NCI-H2171 treated with DMSO at 0.1 percent for 48 hours (cell line): ENCODE measurements around the gene FCAMR.

Experiments
- DNase-seq: peaks from one replicate; lab custom pipeline; 2025; lab: John Stamatoyannopoulos, UW

The FCAMR gene

GRCh38 chr1:206970446-206970845, at the start of gene FCAMR:
TSS of gene FCAMR (minus strand) at chr1:206970460. CDS start at chr1:206970125, 335 bp downstream.
- no peak for DNase-seq

GRCh38 chr1:207019661-207020060, 49.4 kb upstream of the FCAMR start:
- no peak for DNase-seq

GRCh38 chr1:207019161-207019560, 48.9 kb upstream of the FCAMR start:
- no peak for DNase-seq

- DNase-seq = no peak
Measured at GRCh38 chr1:207018707-207019106, 48.4 kb upstream of the FCAMR start.

GRCh38 chr1:207017615-207018559, 47.6 kb upstream of the FCAMR start:
- no peak for DNase-seq

GRCh38 chr1:207015791-207016190, 45.5 kb upstream of the FCAMR start:
- DNase-seq = no peak

GRCh38 chr1:207014728-207015127, 44.5 kb upstream of the FCAMR start:
- DNase-seq = no peak

- no peak for DNase-seq
Measured at GRCh38 chr1:207013321-207014085, 43.2 kb upstream of the FCAMR start.

- no peak for DNase-seq
Measured at GRCh38 chr1:207010726-207011125, 40.5 kb upstream of the FCAMR start.

- DNase-seq = no peak
Measured at GRCh38 chr1:207009945-207010344, 39.7 kb upstream of the FCAMR start.

- no peak for DNase-seq
Measured at GRCh38 chr1:207009182-207009850, 39.1 kb upstream of the FCAMR start.

- DNase-seq = no peak
Measured at GRCh38 chr1:207007352-207008033, 37.2 kb upstream of the FCAMR start.

- DNase-seq = no peak
Measured at GRCh38 chr1:207006914-207007313, 36.7 kb upstream of the FCAMR start.

GRCh38 chr1:207006083-207006482, 35.8 kb upstream of the FCAMR start:
- no peak for DNase-seq

GRCh38 chr1:207004931-207005830, 34.9 kb upstream of the FCAMR start:
- DNase-seq = peak; percentile 39

- DNase-seq = no peak
Measured at GRCh38 chr1:207003210-207003609, 33.0 kb upstream of the FCAMR start.

- no peak for DNase-seq
Measured at GRCh38 chr1:207002724-207003146, 32.5 kb upstream of the FCAMR start.

GRCh38 chr1:207001492-207002245, 31.4 kb upstream of the FCAMR start:
- DNase-seq = no peak

- no peak for DNase-seq
Measured at GRCh38 chr1:207000651-207001291, 30.5 kb upstream of the FCAMR start.
